Stimulated activated CD8-positive, alpha-beta memory T cell treated with anti-CD3 and anti-CD28 coated beads, Interleukin-12 subunit alpha, Interleukin-12 subunit beta, amount 100 ng/mL, for 4 hours (primary cell): ENCODE measurements around the gene LIMK1.
"Not testable (repeated sequence)": the region's sequence is repeated elsewhere in the genome, so short reads cannot be mapped to it uniquely, and the experiment has no call there.

ENCODE experiments used
- DNase-seq: peaks from one replicate; pipeline ENCODE4 v3.0.0-alpha.2; 2020; ENCODE audit warnings: low read depth

Gene LIMK1

DNA sequence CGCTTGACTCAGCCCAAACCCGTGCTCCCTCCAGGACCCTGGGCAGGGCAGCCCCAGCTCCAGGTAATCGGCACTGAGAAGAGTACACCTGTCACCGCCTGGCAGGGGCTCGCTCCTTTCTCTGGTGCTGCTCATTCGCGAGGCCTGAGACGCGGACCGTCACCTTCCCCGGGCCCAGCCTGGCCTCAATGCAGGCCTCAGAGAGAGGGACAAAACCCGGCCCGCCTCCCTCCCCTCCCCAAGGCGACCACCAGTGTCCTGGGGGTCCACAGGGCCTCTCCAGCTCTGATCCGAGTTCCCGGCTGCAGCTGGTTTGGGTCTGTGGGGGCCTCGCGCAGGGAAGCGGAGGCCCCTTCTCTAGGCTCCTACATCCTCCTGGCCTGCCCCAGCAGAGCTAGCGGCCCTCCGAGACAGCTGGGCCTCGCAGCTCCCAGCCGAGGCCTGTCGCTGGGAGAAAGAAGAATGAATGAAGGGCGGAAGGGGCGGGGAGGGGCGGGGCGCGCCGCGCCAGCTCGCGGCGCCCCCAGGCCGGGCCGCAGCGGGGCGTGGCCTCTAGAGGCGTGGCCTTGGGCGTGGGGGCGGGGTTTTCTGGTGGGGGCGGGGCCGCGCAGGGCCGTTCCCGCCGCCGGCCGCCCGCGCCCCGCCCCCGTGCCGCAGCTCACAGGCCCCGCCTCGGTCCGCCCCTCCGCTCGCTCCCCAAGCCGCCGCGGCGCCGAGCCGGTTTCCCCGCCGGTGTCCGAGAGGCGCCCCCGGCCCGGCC, at the start of gene LIMK1:
TSS of gene LIMK1 (plus strand) at position 688 of the 760 bp plus-strand sequence. CDS start 187 bp downstream, outside the sequence.
- DNase-seq = peak; percentile 74

DNA sequence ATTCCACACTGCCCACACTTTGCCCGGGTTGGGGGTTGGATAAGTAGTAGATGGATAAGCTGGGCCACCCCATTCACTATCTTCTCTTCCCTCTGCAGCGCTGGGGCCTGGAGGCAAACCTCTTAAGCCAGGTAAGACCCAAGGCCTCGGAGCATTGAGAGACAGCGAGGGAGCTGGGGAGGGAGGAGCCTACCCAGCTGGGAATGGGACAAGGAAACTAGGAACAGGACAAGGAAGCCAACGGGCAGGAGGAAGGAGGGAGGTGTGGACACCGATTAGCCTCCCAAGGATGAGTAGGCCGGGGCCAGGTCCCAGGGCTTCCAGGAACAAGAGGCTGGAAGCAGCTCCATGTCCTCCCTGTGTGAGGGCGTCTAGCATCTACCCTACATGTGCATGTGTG, 46.0 kb upstream of the LIMK1 start:
- no peak for DNase-seq

DNA sequence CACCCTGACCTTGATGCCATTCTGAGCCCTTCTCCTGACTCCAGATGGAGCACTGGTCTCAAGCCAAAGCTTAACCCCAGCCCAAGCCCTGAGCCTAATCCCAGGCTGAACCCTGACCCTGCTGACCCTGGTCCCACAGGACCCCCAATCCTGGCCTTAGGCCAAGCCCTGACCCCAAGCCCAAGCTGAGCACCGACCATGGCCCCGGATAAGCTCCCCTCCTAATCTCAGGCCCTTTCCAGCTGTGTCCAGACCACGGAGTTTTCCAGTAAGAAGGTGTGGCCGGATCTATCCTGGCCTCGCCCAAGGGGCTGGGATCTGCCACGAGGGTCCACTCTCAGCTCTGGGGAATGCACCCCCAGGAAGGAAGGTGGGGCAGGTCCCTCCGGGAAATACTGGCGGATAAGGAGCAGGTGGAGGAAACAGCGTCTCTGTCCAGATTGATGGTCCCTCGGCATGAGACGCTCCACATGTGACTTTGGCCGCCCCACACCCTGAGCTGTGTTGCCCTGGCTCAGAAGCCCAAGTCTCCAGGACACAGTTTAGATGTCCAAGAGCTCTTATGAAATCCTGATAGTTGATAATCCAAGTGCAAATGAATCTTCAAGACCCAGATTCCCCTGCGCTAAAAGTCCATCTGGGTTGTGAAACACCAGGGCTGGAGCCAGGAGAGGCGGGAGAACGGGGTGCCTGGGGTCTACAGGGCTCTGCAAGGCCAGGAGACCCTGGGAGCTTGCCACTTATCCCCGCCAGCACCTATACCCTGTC, 45.2 kb upstream of the LIMK1 start:
- no peak for DNase-seq

DNA sequence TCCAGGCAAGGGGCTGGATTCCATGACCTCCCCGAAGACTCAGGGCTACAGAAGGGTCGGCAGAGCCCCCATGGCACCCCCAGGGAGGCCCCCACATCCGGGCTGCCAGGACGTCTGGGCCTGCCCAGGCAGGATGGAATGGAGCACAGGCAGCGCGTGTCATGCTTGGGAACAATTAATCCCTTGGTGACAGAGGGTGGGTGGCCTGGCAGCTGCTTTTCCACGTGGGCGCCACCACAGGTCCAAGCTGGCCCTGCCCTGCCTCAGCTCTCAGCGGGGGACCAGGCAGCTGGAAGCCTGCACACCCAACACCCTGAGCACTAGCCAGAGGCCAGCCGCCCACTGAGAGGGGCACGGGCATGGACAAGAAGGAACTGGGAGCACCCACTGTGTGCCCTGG, 44.3 kb upstream of the LIMK1 start:
- DNase-seq = no peak

DNA sequence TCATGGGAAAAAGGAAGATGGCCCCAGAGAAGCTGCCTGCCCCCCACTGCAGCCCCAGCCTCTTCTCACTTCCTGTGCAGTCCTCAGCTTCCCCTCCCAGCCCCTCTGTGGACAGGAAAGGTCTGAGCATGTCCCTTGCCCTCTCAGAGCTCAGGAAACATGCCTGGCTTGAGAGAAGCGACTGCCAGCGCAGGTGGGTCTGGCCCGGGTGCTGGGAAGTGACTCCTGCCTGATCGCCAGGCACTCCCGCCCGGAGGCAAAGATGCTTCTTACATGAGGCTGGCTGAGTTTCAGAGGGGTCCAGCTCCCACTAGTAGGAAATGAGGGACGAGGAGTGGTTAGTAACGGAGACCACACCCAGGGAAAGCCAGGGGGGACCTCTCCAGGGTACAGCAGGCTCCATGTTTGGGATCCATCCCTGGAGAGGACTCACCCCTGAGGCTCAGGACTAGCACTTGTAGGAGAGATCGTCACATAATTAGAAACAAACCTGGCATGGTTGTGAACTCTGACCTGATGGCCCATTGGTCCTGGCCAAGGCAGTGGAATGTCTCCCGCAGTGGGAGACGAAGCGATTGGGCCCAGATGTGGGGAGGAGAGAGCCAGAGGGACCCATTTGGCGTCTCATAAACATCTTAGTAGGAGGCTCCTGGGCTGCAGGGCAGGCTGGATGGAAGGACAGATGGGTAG, 43.4 kb upstream of the LIMK1 start:
- no peak for DNase-seq

DNA sequence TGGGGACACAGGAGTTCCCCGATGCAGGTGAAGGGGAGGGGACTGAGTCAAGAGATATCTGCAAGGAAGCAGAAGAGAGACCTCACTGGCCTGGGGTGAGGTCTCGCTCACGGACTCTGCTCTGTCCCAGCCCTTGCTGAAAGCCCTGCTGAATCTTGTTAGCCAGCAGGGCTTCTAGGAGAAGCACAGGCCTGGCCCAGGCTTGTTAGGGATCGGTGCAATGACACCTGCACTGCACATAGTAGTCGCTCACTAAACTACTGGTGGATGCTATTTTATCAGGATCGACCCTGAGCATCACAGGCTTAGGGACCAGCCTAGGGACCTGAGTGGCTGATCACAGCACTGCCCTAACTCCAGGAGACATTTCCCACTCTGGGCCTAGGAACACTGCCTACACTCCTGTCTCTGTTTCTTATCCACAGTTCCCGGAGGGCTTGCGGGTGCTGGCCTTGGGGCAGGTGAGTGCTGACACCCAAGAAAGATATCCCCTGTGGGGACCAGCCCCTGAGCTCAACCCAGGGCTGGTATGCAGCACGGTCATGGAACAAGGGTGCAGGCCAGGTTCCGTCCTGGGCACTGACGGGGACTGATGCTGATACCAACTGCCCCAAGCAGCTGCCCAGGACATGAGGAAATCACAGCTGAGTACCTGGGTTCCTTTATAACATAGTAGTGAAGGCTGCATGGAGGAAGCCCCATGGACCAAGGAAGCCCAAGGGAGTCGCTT, 42.6 kb upstream of the LIMK1 start:
- no peak for DNase-seq

DNA sequence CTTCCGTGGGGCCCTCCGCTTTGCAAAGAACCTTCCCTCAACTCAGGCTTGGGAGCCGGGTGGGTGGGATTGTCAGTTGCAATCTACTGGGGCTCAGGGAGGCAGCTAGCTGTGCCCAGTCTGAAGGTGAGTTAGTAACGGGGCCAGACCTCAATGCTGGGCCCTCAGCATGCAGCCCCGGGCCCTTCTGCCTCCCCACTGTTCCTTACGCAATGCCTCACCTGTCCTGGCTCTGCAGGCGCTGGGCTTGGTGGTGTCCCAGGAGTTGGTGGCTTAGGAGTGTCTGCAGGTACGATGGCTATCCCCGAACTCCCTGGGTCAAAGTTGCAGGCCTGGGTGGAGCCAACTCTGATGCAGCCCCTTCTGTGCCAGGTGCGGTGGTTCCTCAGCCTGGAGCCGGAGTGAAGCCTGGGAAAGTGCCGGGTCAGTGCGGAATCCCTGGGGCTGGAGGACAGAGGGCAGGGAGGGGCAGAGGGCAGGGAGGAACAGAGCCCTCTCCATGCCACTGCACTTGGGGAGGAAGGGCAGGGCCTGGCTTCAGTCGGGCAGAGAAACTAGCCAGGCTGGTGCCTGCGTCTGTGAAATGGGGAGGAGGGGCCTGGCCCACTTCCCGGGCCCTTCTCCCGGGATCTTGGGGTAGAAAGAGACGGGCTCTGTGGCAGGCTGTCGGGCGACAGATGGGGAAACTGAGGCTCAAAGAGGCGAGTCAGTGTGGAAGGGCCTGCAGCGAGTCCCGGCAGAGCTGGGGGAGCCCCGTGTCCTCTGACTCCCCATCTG, 40.7 kb upstream of the LIMK1 start:
- no peak for DNase-seq

DNA sequence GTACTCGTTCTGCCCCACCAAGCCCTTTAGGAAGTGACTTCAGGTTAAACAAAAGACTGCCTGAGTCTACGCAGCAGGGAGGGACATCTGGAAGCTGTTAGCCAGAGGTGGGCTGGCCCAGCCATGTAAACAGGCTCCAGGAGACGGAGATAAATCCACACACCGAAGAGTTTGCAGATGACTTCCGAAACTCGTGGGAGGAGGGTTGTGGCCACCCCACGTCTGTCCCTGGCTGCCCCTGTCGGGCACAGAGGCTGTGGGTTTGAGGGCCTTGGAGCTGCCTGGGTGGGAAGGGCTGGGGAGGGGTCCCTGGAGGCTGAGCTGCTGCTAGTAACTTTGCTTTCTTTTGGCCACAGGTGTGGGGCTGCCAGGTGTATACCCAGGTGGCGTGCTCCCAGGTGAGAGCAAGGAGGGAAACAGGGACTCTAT, 40.1 kb upstream of the LIMK1 start:
- no peak for DNase-seq

DNA sequence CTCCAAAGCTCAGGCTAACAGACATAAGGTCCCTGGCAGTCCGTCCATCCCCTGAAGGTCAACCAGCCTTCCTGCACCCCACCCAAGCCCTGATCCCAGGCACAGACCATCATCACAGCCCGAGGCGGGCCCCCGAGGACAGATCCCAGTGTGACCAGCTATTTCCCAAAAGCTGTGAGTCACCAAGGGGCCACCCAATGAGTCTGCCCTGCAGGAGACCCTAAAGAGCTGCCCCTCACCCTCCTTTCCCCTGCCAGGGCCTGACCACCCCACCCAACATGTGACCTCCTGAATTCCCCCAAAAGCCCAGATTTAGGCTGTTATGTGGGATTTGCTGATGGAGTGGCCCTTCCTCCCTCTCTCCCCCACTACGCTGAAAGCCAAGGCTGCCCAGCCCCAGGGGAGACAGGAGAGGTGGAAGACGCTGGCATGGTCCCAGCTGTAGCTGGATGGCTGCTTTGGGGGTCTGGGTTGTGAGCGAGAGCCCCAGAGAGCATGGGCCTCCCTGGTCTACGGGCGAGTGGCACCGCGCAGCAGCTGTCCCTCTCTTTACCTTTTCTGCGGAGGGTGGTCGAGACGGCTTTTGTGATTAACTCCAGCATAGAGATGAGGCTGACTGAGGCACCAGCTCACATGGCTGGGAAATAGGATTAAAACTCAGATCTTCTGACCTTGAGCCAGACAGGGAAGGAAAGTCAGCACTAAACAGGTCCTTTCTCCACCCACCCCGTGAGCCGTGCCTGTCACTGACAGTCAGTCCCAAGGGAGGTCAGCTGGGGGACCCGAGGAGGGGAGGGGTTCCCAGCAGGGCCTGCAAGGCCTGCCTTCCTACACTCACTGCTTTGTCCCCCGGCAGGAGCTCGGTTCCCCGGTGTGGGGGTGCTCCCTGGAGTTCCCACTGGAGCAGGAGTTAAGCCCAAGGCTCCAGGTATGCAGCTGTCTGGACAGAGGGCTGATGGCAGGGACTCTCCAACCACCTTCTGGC, 38.9 kb upstream of the LIMK1 start:
- DNase-seq = no peak

DNA sequence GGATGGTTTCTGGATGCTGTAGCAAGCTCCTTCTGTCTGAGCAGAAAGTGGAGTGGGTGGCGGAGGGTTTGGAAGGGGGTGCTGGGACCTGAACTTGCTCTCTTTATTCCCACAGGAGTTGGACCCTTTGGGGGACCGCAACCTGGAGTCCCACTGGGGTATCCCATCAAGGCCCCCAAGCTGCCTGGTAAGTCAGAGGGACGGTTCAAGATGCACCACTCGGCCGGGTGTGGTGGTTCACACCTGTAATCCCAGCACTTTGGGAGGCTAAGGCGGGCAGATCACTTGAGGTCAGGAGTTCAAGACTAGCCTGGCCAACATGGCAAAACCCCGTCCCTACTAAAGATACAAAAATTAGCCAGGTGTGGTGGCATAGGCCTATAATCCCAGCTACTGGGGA, 37.0 kb upstream of the LIMK1 start:
- DNase-seq = not testable (repeated sequence)

DNA sequence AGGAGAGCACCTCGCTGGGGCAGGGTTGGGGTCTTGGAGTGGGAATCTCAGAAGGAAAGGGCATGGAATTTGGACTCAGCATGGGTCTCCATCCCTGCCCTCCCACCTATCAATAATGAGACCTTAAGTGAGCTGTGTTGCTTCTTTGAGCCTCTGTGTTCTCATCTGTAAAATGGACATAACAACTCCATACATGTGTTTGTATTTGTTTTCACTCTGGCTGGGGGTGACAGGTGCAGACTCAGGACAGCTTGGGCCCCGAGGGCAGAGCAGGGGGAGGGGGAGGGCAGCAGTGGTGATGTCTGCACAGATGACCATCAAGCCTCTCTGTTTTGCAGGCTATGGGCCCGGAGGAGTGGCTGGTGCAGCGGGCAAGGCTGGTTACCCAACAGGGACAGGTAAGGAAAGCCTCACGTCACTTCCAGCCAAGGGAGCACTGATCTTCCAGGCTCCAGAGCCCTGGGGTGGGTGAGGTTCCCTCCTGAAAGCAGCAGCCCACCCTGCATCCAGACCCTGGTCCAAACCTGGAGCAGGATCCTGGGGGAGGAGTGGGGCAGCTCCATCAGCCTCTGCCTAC, 35.7 kb upstream of the LIMK1 start:
- DNase-seq = no peak

DNA sequence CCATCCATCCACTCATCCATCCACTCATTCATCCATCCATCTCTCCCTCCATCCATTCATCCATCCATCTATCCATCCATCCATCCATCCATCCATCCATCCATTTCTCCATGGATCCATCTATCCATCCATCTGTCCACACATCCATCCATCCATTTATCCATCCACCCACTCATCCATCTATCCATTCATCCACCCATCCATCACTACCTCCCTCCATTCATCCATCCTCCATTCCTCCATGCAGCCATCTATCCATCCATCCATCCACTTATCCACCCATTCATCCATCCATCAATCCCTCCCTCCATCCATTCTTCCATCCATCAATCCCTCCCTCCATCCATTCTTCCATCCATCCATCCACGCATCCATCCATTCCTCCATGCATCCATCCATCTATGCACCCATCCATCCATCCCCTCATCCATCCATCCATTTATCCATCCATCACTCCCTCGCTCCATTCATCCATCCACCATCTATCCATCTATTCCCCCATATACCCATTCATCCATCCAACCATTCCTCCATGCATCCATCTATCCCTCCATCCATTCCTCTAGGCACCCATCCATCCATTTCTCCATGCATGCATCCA, 34.5 kb upstream of the LIMK1 start:
- no peak for DNase-seq

DNA sequence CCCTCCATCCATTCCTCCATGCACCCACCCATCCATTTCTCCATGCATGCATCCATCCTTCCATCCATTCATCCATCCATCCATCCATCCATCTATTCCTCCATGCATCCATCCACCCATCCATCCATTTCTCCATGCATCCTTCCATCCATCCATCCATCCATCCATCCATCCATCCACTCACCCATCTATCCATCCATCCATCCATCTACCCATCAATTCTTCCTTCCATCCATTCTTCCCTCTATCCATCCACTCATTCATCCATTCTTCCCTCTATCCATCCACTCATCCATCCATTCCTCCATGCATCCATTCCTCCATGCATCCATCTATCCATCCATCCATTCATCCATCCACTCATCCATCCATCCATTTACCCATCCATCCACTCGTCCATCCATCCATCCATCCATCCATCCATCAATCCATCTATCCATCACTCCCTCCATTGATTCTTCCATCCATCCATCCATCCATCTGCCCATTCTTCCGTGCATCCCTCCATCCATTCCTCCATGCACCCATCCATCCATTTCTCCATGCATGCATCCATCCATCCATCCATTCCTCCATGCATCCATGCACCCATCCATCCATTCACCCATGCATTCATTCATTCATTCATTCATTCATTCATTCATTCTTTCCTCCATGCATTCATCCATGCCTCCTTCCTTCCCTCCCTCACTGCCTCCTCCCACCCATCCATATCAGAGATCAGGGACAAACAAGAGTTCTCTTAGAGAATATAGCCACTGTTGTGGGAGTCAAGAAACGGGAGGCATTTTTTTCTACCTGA, 33.4 kb upstream of the LIMK1 start:
- DNase-seq = no peak

DNA sequence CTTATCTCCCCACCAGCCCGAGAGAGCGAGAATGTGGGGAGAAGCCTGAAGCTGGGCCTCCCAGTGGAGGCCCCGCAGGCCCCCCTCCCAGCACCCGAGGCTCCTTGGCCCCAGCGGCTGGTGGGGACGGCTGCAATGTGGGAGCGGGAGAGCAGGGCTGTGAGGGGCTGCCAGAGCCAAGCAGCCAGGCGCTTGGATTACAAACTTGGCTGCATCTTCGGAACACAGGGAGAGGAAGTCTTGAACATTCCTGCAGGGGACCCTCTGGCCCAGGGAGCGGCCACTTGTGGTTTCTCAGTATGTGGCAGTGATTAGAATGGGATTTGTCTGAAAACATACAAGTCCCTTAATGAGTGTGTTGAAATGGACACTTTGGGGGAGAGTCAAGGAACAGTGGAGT, 32.4 kb upstream of the LIMK1 start:
- DNase-seq = no peak

DNA sequence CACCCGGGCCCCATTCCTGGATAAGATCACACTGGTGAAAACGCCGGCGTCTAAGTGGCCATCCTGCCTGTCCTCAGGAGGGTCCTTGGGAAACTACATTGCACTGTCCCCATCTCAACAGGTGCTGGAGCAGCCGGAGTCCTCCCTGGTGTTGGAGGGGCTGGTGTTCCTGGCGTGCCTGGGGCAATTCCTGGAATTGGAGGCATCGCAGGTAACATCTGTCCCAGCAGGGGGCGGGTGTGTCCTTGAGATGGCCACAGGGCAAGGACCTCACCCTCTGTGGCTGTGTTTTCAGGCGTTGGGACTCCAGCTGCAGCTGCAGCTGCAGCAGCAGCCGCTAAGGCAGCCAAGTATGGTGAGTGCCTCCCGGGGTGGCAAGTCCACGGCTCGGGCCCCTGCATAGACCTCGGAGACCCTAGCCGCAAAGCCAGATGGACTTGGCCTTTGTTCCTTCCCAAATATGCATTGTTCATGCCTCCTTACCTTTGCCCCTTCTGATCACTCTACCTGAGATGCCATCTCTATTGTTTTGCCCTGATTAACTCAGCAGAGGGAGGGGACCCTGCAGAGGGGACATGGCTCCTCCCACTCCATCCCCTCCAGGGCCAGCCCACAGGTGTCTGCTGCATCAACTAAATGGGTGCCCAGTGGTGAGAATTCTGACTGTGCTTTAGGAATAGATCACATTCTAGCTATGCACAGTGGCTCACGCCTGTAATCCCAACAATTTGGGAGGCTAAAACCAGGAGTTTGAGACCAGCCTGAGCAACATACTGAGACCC, 31.8 kb upstream of the LIMK1 start:
- no peak for DNase-seq

DNA sequence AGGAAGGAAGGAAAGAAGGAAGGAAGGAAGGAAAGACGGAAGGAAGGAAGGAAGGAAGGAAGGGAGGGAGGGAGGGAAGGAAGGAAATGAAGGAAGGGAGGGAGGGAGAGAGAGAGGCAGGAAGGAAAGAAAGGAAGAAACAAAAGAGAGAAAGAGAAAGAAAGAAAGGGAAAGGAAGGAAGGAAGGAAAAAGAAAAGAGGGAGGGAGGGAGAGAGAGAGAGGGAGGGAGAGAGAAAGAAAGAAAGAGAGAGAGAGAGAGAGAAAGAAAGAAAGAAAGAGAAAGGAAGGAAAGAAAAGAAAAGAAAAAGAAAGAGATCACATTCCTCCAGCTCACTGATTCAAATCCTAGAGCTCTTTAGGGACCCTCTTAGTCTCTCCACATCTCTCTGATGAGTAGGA, 31.0 kb upstream of the LIMK1 start:
- DNase-seq = no peak

DNA sequence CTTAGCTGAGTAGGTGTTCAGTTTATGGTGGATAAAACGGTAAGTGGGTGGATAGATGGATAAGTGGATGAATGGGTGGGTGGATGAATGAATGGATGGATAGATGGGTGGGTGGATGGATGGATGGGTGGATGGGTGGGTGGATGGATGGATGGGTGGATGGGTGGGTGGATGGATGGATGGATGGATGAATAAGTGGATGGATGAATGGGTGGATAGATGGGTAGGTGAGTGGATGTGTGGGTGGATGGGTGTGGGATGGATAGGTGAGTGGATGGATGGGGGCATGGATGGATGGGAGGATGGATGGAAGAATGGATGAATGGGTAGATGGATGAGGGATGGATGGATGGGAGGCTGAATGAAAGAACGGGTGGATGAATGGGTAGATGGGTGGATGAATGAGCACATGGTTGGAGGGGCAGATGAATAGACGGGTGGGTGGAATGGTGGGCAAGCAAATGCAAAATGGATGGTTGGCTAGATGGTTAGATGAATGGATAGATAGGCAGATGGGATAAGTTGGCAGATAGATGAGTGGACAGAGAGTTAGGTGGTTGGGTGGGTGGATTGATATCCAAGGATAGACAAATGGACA, 29.9 kb upstream of the LIMK1 start:
- no peak for DNase-seq
